NCI-H1694 (cell line): ENCODE data around the gene CCDC152.
"Not testable (repeated sequence)": the region's sequence is repeated elsewhere in the genome, so short reads cannot be mapped to it uniquely, and the experiment has no call there.

Experiments
- DNase-seq: peaks from one replicate; lab custom pipeline; 2025; lab: John Stamatoyannopoulos, UW

Gene CCDC152

DNA sequence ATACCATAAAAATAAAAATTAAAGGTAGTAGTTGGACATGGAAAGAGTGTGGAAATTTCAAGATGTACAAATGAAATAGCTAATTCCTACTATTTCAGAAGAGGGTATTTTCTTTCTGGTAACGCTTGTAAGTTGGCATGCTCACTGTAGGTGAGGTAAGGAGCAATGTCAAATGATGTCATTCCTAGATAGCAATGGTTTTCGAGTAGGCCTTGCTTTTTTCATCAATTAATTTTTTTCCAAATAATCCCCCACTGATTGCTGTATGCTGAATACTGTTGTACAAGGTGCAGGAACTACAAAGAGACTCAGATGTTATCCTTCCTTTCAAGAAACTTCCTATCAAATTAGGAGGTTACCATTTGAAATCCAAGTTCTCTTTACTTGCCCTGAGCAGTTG, 56.0 kb downstream of the CCDC152 start:
- no peak for DNase-seq

- no peak for DNase-seq
Observed at GRCh38 chr5:42813533-42813932, 56.9 kb downstream of the CCDC152 start.

DNA sequence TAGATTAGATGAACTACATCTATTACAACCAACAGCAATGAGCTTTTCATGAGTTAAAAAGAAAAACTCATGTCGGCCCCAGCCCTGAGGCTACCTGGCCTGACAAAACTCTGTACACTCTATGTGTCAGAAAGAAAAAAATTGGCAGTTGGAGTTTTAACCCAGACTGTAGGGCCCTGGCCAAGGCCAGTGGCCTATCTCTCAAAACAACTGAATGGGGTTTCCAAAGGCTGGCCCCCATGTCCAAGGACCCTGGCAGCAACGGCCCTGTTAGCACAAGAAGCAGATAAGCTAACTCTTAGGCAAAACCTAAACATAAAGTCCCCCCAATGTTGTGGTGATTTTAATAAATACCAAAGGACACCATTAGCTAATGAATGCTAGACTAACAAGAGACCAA, 59.9 kb downstream of the CCDC152 start:
- not testable (repeated sequence) for DNase-seq

DNA sequence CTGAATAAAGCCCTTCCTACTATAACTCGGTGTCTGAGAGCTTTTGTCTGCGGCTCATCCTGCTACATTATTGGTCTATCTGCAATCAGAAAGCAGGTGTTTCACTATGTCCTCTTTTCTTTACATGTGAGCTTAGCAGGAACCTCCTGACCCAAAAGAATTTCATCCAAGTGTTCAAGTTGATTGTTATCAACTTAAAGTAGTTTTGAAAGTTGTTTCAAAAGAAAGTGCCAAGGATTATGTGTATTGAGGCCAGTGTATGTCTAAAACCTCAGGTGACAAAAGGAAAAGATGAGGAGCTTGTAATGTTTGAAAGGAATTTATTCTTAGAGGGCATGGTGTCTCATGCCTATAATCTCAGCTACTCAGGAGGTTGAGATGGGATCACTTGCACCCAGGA, 63.1 kb downstream of the CCDC152 start:
- DNase-seq, result no peak

GRCh38 chr5:42822548-42822947, 65.9 kb downstream of the CCDC152 start:
- no peak for DNase-seq

DNA sequence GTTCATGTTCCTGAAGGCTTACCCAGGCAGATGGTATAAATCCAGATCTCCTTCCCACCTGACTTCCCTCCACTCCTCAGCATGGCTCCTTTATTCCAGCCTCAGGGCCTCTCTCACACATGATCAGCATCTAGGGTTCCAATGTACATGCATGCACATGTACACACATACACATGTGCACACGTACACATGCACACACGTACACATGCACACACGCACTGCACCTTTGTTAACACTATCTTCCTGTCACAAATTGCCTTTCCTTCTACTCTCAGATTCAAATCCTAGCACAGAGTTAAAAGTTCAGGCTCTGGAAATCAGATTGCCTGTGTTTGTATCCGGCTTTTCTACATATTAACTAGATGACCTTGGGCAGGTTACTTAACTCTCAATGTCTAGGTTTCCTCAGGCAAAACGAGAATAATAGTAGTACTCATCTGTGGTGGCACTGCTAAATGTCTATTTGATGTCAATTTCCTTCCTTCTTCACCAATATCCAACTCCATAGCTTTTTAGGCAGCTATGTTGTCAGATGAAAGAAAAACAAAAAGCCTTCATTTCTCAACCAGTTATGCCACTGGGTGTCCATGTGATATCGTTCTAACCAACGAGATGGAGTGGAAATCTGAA, 67.8 kb downstream of the CCDC152 start:
- DNase-seq, result no peak

GRCh38 chr5:42825422-42826148, 69.0 kb downstream of the CCDC152 start:
- no peak for DNase-seq

GRCh38 chr5:42826757-42827515, 70.3 kb downstream of the CCDC152 start:
- DNase-seq, result no peak

DNA sequence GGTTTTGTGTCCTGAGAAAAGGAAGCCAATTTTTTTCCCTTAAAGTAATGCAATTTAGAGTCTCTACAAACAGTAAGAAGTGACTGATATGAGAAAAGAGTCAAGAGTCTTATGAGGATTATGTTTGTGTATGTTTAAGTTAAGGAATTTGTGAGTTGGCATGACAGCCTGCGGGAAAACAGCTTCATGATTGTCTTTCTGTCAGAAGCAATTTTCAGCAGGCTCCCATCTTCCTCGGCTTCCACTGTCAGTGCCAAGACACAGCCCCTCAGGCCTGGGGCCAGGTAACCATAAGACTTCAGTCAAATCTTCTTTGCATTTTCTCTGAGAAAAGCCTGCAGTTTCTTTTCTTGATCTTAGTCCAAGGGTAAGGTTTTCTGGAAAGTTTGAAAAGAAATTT, 72.1 kb downstream of the CCDC152 start:
- no peak for DNase-seq

- no peak for DNase-seq
Observed at GRCh38 chr5:42830924-42831323, 74.3 kb downstream of the CCDC152 start.

GRCh38 chr5:42832060-42832459, 75.4 kb downstream of the CCDC152 start:
- no peak for DNase-seq

DNA sequence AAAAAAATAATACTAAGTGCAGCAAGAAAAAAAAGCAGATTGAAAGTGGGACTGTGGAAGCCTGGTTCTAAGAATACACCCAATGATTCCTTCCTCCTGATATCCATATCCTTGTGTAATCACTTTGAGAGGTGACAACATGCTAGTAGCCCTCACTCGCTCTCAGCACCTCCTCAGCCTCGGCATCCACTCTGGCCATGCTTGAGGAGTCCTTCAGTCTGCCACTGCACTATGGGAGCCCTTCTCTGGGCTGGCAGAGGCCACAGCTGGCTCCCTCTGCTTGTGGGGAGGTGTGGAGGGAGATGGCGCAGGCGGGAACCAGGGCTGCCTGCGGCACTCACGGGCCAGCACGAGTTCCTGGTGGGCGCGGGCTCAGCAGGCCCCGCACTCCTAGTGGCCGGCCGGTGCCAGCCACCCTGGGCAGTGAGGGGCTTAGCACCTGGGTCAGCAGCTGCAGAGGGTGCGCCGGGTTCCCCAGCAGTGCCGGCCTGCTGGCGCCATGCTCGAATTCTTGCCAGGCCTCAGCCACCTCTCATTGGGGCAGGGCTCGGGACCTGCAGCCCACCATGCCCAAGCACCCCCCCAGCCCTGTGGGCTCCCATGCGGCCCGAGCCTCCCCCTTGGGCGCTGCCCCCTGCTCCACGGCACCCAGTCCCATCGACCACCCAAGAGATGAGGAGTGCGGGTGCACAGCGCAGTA, 79.6 kb downstream of the CCDC152 start:
- no peak for DNase-seq

- DNase-seq, result no peak
Observed at GRCh38 chr5:42837601-42838000, 81.0 kb downstream of the CCDC152 start.

DNA sequence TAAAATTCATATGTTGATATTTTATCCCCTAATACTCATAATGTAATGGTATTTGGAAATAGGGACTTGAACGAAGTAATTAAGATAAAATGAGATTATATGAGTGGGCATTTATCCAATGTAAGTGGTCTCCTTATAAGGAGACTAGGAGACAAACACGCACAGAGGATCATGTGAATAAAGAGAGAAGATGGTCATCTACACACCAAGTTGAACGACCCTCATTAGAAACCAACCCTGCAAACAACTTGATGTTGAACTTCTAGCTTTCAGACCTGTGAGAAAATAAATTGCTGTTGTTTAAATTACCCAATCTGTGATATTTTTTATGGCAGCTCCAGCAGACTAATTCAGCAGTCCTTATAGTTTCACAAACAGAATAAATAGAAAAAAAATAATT, 82.6 kb downstream of the CCDC152 start:
- no peak for DNase-seq

DNA sequence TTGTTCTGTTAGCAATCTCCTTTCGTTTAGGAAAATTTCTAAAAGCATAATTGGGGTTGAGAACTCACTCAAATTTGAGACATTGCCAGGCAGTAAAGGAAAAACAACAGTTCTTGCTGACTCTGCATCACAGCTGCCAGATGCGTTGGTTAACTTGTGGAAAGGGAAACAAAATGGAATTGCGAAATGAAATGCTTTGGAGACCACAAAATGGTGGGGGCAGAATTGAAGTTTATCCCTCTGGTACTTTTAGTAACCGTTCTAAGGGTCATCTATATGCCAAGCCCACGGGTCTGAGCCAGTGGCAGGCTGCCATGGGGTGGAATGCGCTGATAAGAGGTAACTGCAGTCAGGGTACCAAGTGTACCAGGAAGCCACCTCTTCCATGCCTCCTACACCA, 83.7 kb downstream of the CCDC152 start:
- no peak for DNase-seq

- DNase-seq, result no peak
Observed at GRCh38 chr5:42840842-42841567, 84.4 kb downstream of the CCDC152 start.

GRCh38 chr5:42842921-42843641, 86.5 kb downstream of the CCDC152 start:
- DNase-seq, result no peak

- no peak for DNase-seq
Observed at GRCh38 chr5:42843675-42844292, 87.2 kb downstream of the CCDC152 start.

DNA sequence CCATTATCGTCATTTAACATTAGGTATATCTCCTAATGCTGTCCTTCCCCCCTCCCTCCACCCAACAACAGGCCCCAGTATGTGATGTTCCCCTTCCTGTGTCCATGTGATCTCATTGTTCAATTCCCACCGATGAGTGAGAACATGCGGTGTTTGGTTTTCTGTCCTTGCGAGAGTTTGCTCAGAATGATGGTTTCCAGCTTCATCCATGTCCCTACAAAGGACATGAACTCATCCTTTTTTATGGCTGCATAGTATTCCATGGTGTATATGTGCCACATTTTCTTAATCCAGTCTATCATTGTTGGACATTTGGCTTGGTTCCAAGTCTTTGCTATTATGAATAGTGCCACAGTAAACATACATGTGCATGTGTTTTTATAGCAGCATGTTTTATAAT, 87.8 kb downstream of the CCDC152 start:
- DNase-seq, result not testable (repeated sequence)

DNA sequence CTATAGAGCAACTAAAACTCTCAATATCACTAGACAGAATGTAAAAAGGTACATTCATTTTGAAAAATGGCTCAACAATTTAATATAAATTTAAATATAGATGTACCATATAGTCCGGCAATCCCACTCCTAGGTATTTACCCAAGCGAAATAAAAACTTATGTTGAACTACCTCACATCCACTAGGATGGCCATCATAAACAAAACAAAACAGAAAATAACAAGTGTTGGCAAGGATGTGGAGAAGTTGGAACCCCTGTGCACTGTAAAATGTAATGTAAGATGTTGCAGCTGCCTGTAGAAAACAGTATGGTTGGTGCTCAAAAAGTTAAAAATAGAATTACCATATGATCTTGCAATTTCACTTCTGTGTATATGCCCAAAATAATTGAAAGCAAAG, 91.9 kb downstream of the CCDC152 start:
- DNase-seq, result no peak

DNA sequence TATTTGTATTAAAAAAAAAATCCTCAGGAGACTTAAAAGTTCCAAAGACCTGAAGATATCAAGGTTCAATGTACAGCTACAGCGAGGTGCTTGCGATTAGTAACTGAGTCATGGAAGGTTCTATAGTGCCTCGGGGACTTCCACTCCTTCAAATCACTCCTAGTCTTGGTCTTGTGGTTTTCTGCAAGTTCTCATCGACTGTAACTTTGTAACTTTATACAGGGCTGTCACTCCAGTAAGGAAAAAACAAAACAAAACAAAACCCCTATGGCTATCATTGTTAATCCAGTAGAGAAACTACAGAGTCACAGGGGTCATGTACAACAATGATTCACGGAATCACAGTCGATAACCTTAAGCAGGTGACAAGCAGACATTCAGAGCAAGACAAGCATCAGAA, 94.9 kb downstream of the CCDC152 start:
- DNase-seq, result no peak
